Adrenal gland (tissue), 12 donors: Measurements from ENCODE around the gene NDUFAF5. TPM values are rescaled to one million over a fixed set of nuclear protein-coding genes. Genes with fewer than 3 reads are reported as not detected.

Experiments used
- DNase-seq, 7 donors: peaks; one replicate each; pipeline ENCODE4 v3.0.0-alpha.2; 2019 to 2020
- H3K27ac ChIP-seq, 5 donors: fragments of 200-600 bp; sonication (generic) in 4 of 5; 1 replicate in 3 of 5; 2 replicates in 2 of 5; pipeline versions ENCODE4 v1.5.1 to v1.8.0; 2016 to 2020; ENCODE audit warnings: mild to moderate bottlenecking in 1 of 5
- H3K27me3 ChIP-seq: fragments of 200-600 bp; 2 replicates; pipeline ENCODE4 v1.8.0; 2021
- H3K36me3 ChIP-seq, 2 donors: fragments of 200-600 bp; replicated peaks in 1 of 2; 1 replicate in 1 of 2; 2 replicates in 1 of 2; pipeline versions ENCODE4 v1.5.1 to v1.8.0; 2018 to 2022
- H3K4me1 ChIP-seq, 2 donors: fragments of 200-600 bp; replicated peaks in 1 of 2; 1 replicate in 1 of 2; 2 replicates in 1 of 2; pipeline versions ENCODE4 v1.5.1 to v1.8.0; 2018 to 2021
- H3K4me3 ChIP-seq, 4 donors: fragments of 200-600 bp; sonication (generic) in 3 of 4; one replicate each; pipeline ENCODE4 v1.5.1; 2016 to 2018
- H3K9me3 ChIP-seq, 3 donors: fragments of 200-600 bp; sonication (generic) in 1 of 3; replicated peaks in 1 of 3; 1 replicate in 2 of 3; 2 replicates in 1 of 3; pipeline versions ENCODE4 v1.5.1 to v1.8.0; 2016 to 2021
- POLR2A ChIP-seq, 2 donors: fragments of 450-650 bp; IDR thresholded peaks; one replicate each; pipeline ENCODE4 v1.6.1; 2017; ENCODE audit warnings: antibody characterized with exemption in 2 of 2, mild to moderate bottlenecking in 2 of 2, moderate library complexity in 1 of 2
- WGBS, 4 donors: extraction: QIAGEN DNeasy Blood & Tissue Kit in 2 of 4; methylation state at CpG; one replicate each; pipeline versions ENCODE4 v1.1.5 to v1.1.7; 2013 to 2017; 5-methylcytosine and 5-hydroxymethylcytosine counted together
- intact Hi-C, 2 donors: fragments of 100-400 bp; cut with DNase I; formaldehyde crosslinking; loops; one replicate each; pipeline versions ENCODE4 v1.14.1 to v1.15.0; 2022 to 2023
- polyA plus RNA-seq, 3 donors: library from polyadenylated mRNA; stranded (reverse); fragments of 200-250 nt in 2 of 3; fragments of 350-450 nt in 1 of 3; fragmentation: Illumina TruSeq in 1 of 3; extraction: RNeasy Lipid Tissue Mini Kit (QIAGEN cat#74804) in 1 of 3; gene quantifications; one replicate each; pipeline ENCODE4 v1.2.3, GENCODE V29; 2013 to 2014
- total RNA-seq, 9 donors: library from RNA; depleted of rRNA in 4 of 9; stranded (reverse); fragments of >200 nt in 4 of 9; fragments of 120-200 nt in 1 of 9; fragmentation: NEBNext Ultra II Directional in 1 of 9; extraction: Animal tissue kit (Norgen Biotek cat#: 25700) in 1 of 9; gene quantifications; one replicate each; pipeline versions ENCODE4 v1.1.0 to v1.2.4, GENCODE V29; 2013 to 2023
- TF ChIP-seq, protein P1 (sequence below), 6 experiments: fragments of 450-650 bp in 4 of 6; fragments of 200-600 bp in 2 of 6; sonication (generic) in 1 of 6; IDR thresholded peaks; 1 replicate in 5 of 6; 2 replicates in 1 of 6; pipeline versions ENCODE4 v1.5.1 to v1.8.0; 2016 to 2021; ENCODE audit warnings: antibody characterized with exemption in 6 of 6, mild to moderate bottlenecking in 2 of 6, moderate library complexity in 1 of 6
- donor health status: healthy with polysubstance abuse.
- donor health status: Bipolar disorder and iron deficiency.
- donor health status: DM: yes; HTN: yes; CAD: no.
- donor health status: DM: no; HTN: no; CAD: no.
- donor health status: DM: no; HTN: no; CAD: no.
- donor health status: DM: yes; HTN: yes; CAD: no.

NDUFAF5 gene
- total and polyA plus RNA-seq, 12 donors = 6.3 to 54.1 (median 22.9) TPM

DNA sequence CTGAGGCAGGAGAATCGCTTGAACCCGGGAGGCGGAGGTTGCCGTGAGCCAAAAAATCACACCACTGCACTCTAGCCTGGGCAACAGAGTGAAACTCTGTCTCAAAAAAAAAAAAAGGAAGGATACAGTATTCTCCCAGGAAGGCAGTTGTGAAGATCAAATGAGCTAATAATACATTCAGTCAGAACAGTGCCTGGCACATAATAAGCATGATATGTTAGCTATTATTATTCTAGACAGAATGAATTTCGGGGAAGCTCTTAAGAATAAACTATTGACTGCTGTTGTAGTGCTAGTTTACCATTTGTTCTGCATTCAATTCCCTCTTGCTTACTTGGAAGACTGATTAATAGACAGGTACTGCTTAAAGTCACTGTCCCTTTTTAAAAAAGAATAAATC is 40.6 kb downstream of the NDUFAF5 start:
- H3K36me3 ChIP-seq = no peaks in the 10 kb centered on the region
- TF ChIP-seq, protein P1, sequence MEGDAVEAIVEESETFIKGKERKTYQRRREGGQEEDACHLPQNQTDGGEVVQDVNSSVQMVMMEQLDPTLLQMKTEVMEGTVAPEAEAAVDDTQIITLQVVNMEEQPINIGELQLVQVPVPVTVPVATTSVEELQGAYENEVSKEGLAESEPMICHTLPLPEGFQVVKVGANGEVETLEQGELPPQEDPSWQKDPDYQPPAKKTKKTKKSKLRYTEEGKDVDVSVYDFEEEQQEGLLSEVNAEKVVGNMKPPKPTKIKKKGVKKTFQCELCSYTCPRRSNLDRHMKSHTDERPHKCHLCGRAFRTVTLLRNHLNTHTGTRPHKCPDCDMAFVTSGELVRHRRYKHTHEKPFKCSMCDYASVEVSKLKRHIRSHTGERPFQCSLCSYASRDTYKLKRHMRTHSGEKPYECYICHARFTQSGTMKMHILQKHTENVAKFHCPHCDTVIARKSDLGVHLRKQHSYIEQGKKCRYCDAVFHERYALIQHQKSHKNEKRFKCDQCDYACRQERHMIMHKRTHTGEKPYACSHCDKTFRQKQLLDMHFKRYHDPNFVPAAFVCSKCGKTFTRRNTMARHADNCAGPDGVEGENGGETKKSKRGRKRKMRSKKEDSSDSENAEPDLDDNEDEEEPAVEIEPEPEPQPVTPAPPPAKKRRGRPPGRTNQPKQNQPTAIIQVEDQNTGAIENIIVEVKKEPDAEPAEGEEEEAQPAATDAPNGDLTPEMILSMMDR (IDR thresholded peaks at IDR 0.05) = no peak
- no peak for TF ChIP-seq POLR2A (IDR thresholded peaks at IDR 0.05)
- H3K27me3 ChIP-seq = no peaks in the 10 kb centered on the region
- 70 to 91% (median 88%) methylated on average over 4 to 5 of the region's 5 CpGs for WGBS, 4 donors
- H3K4me3 ChIP-seq = no peak overlapping the region
- H3K9me3 ChIP-seq = no peaks in the 10 kb centered on the region
- no peak overlapping the region for H3K27ac ChIP-seq
- no peaks in the 10 kb centered on the region for H3K4me1 ChIP-seq
- intact Hi-C loops = loop anchor here in 1 of 2 donors (10.0 kb wide), 1 partner anchor 229 kb away; no protein-coding TSS in a partner anchor
- DNase-seq = no peak

- 84 to 90% (median 88%) methylated on average over 3 of the region's 3 CpGs for WGBS, 4 donors
- Histone ChIP-seq H3K36me3 (no peaks in the 10 kb centered on the region), H3K4me1 (no peaks in the 10 kb centered on the region), H3K9me3 (no peaks in the 10 kb centered on the region), H3K4me3 (no peak overlapping the region), H3K27me3 (no peaks in the 10 kb centered on the region), H3K27ac (no peak overlapping the region)
- no peak for DNase-seq
- intact Hi-C loops = no loop called here
- no peak for TF ChIP-seq POLR2A (IDR thresholded peaks at IDR 0.05)
- TF ChIP-seq, protein P1 (IDR thresholded peaks at IDR 0.05) = no peak
Observed at GRCh38 chr20:13831476-13831875, 46.6 kb downstream of the NDUFAF5 start.

- 79 to 87% (median 83%) methylated on average over 7 of the region's 7 CpGs for WGBS, 4 donors
- H3K36me3 ChIP-seq = no peaks in the 10 kb centered on the region
- TF ChIP-seq POLR2A (IDR thresholded peaks at IDR 0.05) = no peak
- TF ChIP-seq, protein P1 (IDR thresholded peaks at IDR 0.05) = no peak
- no peak for DNase-seq
- H3K27me3 ChIP-seq = no peaks in the 10 kb centered on the region
- no peaks in the 10 kb centered on the region for H3K4me1 ChIP-seq
- H3K9me3 ChIP-seq = no peaks in the 10 kb centered on the region
- H3K4me3 ChIP-seq = no peak overlapping the region
- intact Hi-C loops = no loop called here
- no peak overlapping the region for H3K27ac ChIP-seq
Observed at GRCh38 chr20:13838664-13839063, 53.8 kb downstream of the NDUFAF5 start.

DNA sequence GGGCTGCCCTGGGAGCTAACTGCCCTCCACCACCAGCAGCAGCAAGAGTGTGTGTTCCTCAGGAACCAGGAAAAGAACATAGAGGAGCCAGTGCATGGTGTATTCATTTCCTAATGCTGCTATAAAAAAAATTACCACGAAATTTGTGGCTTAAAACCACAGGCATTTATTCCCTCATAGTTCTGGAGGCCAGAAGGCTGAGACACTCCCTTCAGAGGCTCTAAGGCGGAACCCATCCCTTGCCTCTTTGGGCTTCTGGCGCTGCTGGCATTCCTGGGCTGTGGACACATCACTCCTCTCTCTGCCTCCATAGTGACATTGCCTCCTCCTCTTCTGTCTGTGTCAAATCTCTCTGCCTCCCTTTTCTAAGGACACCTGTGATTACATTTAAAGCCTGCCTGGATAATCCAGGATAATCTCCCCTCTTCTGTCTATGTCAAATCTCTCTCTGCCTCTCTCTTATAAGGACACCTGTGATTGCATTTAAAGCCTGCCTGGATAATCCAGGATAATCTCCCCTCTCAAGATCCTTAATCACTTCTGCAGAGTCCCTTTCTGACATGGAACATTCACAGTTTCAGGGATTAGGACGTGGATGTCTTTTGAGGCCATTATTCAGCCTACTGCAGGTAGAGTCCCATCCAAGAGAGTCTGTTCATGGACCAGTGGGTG is 54.7 kb downstream of the NDUFAF5 start:
- H3K27ac ChIP-seq = no peak overlapping the region
- no peaks in the 10 kb centered on the region for H3K27me3 ChIP-seq
- 63 to 71% (median 68%) methylated on average over 4 of the region's 4 CpGs for WGBS, 4 donors
- intact Hi-C loops = no loop called here
- H3K4me3 ChIP-seq = no peak overlapping the region
- TF ChIP-seq, protein P1 (IDR thresholded peaks at IDR 0.05) = no peak
- TF ChIP-seq POLR2A (IDR thresholded peaks at IDR 0.05) = no peak
- no peaks in the 10 kb centered on the region for H3K36me3 ChIP-seq
- H3K4me1 ChIP-seq = no peaks in the 10 kb centered on the region
- H3K9me3 ChIP-seq = no peaks in the 10 kb centered on the region
- DNase-seq = no peak
